ENCODE data around the gene IL9R. TPM values are rescaled to one million over a fixed set of nuclear protein-coding genes. Genes with fewer than 3 reads are reported as not detected.

The IL9R gene
- total and polyA plus RNA-seq, 9 of the 15 experiments (the other 6 are each of a cell fraction or from before 2014, with no cell fraction given), result 0.58 to 2.7 (median 1.6) TPM

DNA sequence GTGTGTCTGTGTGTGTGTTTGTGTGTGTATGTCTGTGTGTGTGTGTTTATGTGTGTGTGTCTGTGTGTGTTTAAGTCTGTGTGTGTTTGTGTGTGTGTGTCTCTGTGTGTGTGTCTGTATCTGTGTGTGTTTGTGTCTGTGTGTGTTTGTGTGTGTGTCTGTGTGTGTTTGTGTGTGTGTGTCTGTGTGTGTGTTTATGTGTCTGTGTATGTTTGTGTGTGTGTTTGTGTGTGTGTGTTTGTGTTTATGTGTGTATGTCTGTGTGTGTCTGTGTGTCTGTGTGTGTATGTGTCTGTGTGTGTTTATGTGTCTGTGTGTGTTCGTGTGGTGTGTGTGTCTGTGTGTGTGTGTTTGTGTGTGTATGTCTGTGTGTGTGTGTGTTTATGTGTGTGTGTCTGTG, 11.4 kb downstream of the IL9R start (continued):
- 0 out of 2 replicates have a peak, but pooled peaks have one; percentile 50 for TF ChIP-seq HDGF (IDR thresholded peaks at IDR 0.05)
- no peak for TF ChIP-seq RBM39 (optimal IDR thresholded peaks at IDR 0.05; ENCODE audit: low read depth, low read length)
- TF ChIP-seq ZNF589 (CRISPR knock-in tag; IDR thresholded peaks at IDR 0.05; ENCODE audit: low read depth), result no peak
- TF ChIP-seq TEAD1 (CRISPR knock-in tag; IDR thresholded peaks at IDR 0.05), result no peak
- TF ChIP-seq CCAR2 (IDR thresholded peaks at IDR 0.05; ENCODE audit: low read depth, low read length), result no peak
- TF ChIP-seq SP1 (CRISPR knock-in tag; IDR thresholded peaks at IDR 0.05), result no peak
- TF ChIP-seq SMARCA5 (IDR thresholded peaks at IDR 0.05), result 0 out of 2 replicates have a peak, but pooled peaks have one; percentile 51
- no peak for TF ChIP-seq ZNF766 (CRISPR knock-in tag; conservative IDR thresholded peaks at IDR 0.05)
- TF ChIP-seq, protein P1, sequence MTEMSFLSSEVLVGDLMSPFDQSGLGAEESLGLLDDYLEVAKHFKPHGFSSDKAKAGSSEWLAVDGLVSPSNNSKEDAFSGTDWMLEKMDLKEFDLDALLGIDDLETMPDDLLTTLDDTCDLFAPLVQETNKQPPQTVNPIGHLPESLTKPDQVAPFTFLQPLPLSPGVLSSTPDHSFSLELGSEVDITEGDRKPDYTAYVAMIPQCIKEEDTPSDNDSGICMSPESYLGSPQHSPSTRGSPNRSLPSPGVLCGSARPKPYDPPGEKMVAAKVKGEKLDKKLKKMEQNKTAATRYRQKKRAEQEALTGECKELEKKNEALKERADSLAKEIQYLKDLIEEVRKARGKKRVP (CRISPR knock-in tag; IDR thresholded peaks at IDR 0.05), result no peak
- no peak for TF ChIP-seq HNRNPH1 (optimal IDR thresholded peaks at IDR 0.05; ENCODE audit: low read depth, low read length)
- TF ChIP-seq ARID1B (IDR thresholded peaks at IDR 0.05), result 0 out of 2 replicates have a peak, but pooled peaks have one; percentile 14
- TF ChIP-seq, protein P2, sequence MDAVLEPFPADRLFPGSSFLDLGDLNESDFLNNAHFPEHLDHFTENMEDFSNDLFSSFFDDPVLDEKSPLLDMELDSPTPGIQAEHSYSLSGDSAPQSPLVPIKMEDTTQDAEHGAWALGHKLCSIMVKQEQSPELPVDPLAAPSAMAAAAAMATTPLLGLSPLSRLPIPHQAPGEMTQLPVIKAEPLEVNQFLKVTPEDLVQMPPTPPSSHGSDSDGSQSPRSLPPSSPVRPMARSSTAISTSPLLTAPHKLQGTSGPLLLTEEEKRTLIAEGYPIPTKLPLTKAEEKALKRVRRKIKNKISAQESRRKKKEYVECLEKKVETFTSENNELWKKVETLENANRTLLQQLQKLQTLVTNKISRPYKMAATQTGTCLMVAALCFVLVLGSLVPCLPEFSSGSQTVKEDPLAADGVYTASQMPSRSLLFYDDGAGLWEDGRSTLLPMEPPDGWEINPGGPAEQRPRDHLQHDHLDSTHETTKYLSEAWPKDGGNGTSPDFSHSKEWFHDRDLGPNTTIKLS (IDR thresholded peaks at IDR 0.05; ENCODE audit: borderline replicate concordance, low read depth), result no peak
- TF ChIP-seq BRF1 (IDR thresholded peaks at IDR 0.05; ENCODE audit: borderline replicate concordance, extremely low read depth, insufficient read length), result no peak
- TF ChIP-seq ZNF175 (CRISPR knock-in tag; IDR thresholded peaks at IDR 0.05; ENCODE audit: low read depth), result no peak
- TF ChIP-seq GMEB1 (CRISPR knock-in tag; IDR thresholded peaks at IDR 0.05), result no peak
- no peak for TF ChIP-seq SAFB (IDR thresholded peaks at IDR 0.05; ENCODE audit: borderline replicate concordance, low read depth, low read length)
- TF ChIP-seq ZC3H8 (IDR thresholded peaks at IDR 0.05), result 0 out of 2 replicates have a peak, but pooled peaks have one; percentile 34
- no peak for TF ChIP-seq MYC (IDR thresholded peaks at IDR 0.05; ENCODE audit: low read depth, low read length)
- no peak for TF ChIP-seq MYC (CRISPR knock-in tag; IDR thresholded peaks at IDR 0.05; ENCODE audit: borderline replicate concordance, low read depth)
- no peak for TF ChIP-seq PRMT5 (CRISPR knock-in tag; IDR thresholded peaks at IDR 0.05)
- TF ChIP-seq, protein P3, sequence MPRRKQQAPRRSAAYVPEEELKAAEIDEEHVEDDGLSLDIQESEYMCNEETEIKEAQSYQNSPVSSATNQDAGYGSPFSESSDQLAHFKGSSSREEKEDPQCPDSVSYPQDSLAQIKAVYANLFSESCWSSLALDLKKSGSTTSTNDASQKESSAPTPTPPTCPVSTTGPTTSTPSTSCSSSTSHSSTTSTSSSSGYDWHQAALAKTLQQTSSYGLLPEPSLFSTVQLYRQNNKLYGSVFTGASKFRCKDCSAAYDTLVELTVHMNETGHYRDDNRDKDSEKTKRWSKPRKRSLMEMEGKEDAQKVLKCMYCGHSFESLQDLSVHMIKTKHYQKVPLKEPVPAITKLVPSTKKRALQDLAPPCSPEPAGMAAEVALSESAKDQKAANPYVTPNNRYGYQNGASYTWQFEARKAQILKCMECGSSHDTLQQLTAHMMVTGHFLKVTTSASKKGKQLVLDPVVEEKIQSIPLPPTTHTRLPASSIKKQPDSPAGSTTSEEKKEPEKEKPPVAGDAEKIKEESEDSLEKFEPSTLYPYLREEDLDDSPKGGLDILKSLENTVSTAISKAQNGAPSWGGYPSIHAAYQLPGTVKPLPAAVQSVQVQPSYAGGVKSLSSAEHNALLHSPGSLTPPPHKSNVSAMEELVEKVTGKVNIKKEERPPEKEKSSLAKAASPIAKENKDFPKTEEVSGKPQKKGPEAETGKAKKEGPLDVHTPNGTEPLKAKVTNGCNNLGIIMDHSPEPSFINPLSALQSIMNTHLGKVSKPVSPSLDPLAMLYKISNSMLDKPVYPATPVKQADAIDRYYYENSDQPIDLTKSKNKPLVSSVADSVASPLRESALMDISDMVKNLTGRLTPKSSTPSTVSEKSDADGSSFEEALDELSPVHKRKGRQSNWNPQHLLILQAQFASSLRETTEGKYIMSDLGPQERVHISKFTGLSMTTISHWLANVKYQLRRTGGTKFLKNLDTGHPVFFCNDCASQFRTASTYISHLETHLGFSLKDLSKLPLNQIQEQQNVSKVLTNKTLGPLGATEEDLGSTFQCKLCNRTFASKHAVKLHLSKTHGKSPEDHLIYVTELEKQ (CRISPR knock-in tag; IDR thresholded peaks at IDR 0.05), result no peak
- TF ChIP-seq SRSF3 (IDR thresholded peaks at IDR 0.05; ENCODE audit: insufficient read depth, low read length), result no peak
- TF ChIP-seq GATAD2A (IDR thresholded peaks at IDR 0.05), result no peak
- no peak for TF ChIP-seq SPI1 (IDR thresholded peaks at IDR 0.05; ENCODE audit: borderline replicate concordance, low read depth, low read length)
